C4-2B (cell line): ENCODE results near the gene TMEM229B.

ENCODE experiments used
- CTCF ChIP-seq: fragments of 450-650 bp; conservative IDR thresholded peaks from 2 replicates; pipeline ENCODE4 v1.5.1; 2017; ENCODE audit warnings: mild to moderate bottlenecking
- ZFX ChIP-seq: fragments of 450-650 bp; IDR thresholded peaks from 2 replicates; pipeline ENCODE4 v1.6.1; 2017

GRCh38 chr14:67485501-67486095 is 2.9 kb downstream of the TMEM229B start:
- TF ChIP-seq CTCF (no peak), ZFX (no peak)
